Caco-2 (cell line): ENCODE data around the gene PLEKHA8. TPM values are rescaled to one million over a fixed set of nuclear protein-coding genes. Genes with fewer than 3 reads are reported as not detected.

ENCODE experiments used
- BruUV-seq: library from RNA; stranded (reverse); fragments of 400-500 nt; replicated peaks from 2 replicates; lab custom pipeline; 2021; lab: Mats Ljungman, UMichigan
- CTCF ChIA-PET: fragments of 300-600 bp; sonication (Branson Sonifier 250); formaldehyde crosslinking; loops from one replicate; lab custom pipeline; 2022; ENCODE audit warnings: antibody characterized with exemption; lab: Charles Lee
- POLR2A ChIA-PET: fragments of 300-600 bp; sonication (Branson Sonifier 250); formaldehyde crosslinking; loops from one replicate; lab custom pipeline; 2022; ENCODE audit warnings: antibody characterized with exemption; lab: Charles Lee
- DNase-seq, 2 experiments: peaks; one replicate each; pipeline versions ENCODE4 v3.0.0 to v3.0.0-alpha.2; 2020 to 2022
- H3K27me3 ChIP-seq: replicated peaks from 2 replicates; pipeline ENCODE4 v1.6.0; 2011; ENCODE audit warnings: low read length; ENCODE audit not compliant: control insufficient read depth, insufficient read depth
- H3K36me3 ChIP-seq: 2 replicates; pipeline ENCODE4 v1.5.1; 2011; ENCODE audit warnings: low read length; ENCODE audit not compliant: control insufficient read depth, insufficient read depth
- H3K4me1 ChIP-seq: fragments of 250-450 bp; sonication (Bioruptor Pico); 2 replicates; pipeline ENCODE4 v1.5.1; 2020; ENCODE audit warnings: mild to moderate bottlenecking
- H3K4me3 ChIP-seq: 2 replicates; pipeline ENCODE4 v1.5.1; 2011; ENCODE audit warnings: low read depth, mild to moderate bottlenecking, control low read depth, low read length
- H3K9me3 ChIP-seq: fragments of 250-450 bp; sonication (Bioruptor Pico); 2 replicates; pipeline ENCODE4 v1.5.1; 2020; ENCODE audit warnings: mild to moderate bottlenecking, moderate library complexity
- H3K27ac Mint-ChIP-seq: one replicate; pipeline ENCODE4 v1.8.0; 2022; ENCODE audit warnings: mixed read lengths; ENCODE audit not compliant: unreplicated experiment
- H3K27me3 Mint-ChIP-seq: one replicate; pipeline ENCODE4 v1.8.0; 2022; ENCODE audit warnings: mixed read lengths; ENCODE audit not compliant: insufficient read depth, unreplicated experiment
- H3K36me3 Mint-ChIP-seq: one replicate; pipeline ENCODE4 v1.8.0; 2022; ENCODE audit warnings: mild to moderate bottlenecking, mixed read lengths; ENCODE audit not compliant: insufficient read depth, unreplicated experiment
- H3K4me1 Mint-ChIP-seq: one replicate; pipeline ENCODE4 v1.8.0; 2022; ENCODE audit warnings: low read depth, mixed read lengths; ENCODE audit not compliant: unreplicated experiment
- H3K4me3 Mint-ChIP-seq: one replicate; pipeline ENCODE4 v1.8.0; 2022; ENCODE audit warnings: mild to moderate bottlenecking, moderate library complexity, mixed read lengths; ENCODE audit not compliant: unreplicated experiment
- H3K9me3 Mint-ChIP-seq: one replicate; pipeline ENCODE4 v1.8.0; 2022; ENCODE audit warnings: mixed read lengths; ENCODE audit not compliant: unreplicated experiment
- intact Hi-C: fragments of 100-400 bp; cut with micrococcal nuclease; formaldehyde crosslinking; loops from one replicate; pipeline ENCODE4 v1.10.0; 2022; ENCODE audit not compliant: unreplicated experiment
- total RNA-seq: library from RNA; stranded (reverse); gene quantifications from 2 replicates; pipeline ENCODE4 v1.2.3, GENCODE V29; 2022
- TF ChIP-seq, protein P1 (sequence below), 2 experiments: fragments of 200-600 bp in 1 of 2; IDR thresholded peaks; 1 replicate in 1 of 2; 2 replicates in 1 of 2; pipeline versions ENCODE4 v1.5.1 to v1.8.0; 2011 to 2022; ENCODE audit warnings: antibody characterized with exemption in 1 of 2, control low read depth in 1 of 2, inconsistent platforms in 1 of 2, low read depth in 1 of 2, low read length in 1 of 2, mild to moderate bottlenecking in 1 of 2, moderate library complexity in 1 of 2; ENCODE audit not compliant: insufficient read depth in 1 of 2, severe bottlenecking in 1 of 2, unreplicated experiment in 1 of 2

PLEKHA8 gene
- total RNA-seq, 1 experiment from 2014 or later, result 32.5 TPM

DNA sequence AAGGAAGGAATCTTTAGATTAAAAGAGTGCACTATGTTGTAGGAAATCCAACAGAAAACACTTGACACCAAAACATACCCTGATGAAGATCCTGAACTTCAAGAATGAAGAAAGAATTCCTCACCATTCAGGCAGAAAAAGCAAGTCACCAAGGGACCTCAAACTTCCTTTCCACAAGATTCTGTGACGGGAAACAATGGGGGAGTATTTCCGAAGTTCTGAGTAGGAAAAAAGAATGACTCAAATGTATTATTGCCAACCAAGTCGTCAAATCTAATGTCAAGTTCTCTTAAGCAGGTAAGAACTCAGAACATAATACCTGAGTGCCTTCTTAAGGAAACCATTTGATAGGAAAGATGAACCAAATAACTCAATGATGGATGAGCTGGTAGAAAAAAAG, 61.9 kb downstream of the PLEKHA8 start:
- ChIA-PET CTCF (no interaction called here), POLR2A (no interaction called here)
- Mint-ChIP-seq H3K36me3 (no peaks in the 10 kb centered on the region), H3K27me3 (no peaks in the 10 kb centered on the region), H3K9me3 (no peaks in the 10 kb centered on the region), H3K4me1 (no peaks in the 10 kb centered on the region), H3K27ac (no peak overlapping the region), H3K4me3 (no peak overlapping the region)
- BruUV-seq, result no TSS peak
- DNase-seq, result no peak
- TF ChIP-seq, protein P1, sequence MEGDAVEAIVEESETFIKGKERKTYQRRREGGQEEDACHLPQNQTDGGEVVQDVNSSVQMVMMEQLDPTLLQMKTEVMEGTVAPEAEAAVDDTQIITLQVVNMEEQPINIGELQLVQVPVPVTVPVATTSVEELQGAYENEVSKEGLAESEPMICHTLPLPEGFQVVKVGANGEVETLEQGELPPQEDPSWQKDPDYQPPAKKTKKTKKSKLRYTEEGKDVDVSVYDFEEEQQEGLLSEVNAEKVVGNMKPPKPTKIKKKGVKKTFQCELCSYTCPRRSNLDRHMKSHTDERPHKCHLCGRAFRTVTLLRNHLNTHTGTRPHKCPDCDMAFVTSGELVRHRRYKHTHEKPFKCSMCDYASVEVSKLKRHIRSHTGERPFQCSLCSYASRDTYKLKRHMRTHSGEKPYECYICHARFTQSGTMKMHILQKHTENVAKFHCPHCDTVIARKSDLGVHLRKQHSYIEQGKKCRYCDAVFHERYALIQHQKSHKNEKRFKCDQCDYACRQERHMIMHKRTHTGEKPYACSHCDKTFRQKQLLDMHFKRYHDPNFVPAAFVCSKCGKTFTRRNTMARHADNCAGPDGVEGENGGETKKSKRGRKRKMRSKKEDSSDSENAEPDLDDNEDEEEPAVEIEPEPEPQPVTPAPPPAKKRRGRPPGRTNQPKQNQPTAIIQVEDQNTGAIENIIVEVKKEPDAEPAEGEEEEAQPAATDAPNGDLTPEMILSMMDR (IDR thresholded peaks at IDR 0.05; ENCODE audit: insufficient read depth in 1 of 2, low read depth in 1 of 2, low read length in 1 of 2, severe bottlenecking in 1 of 2, unreplicated experiment in 1 of 2), result no peak
- Histone ChIP-seq H3K27me3 (no peaks in the 10 kb centered on the region), H3K4me3 (no peak overlapping the region), H3K36me3 (no peaks in the 10 kb centered on the region), H3K9me3 (no peaks in the 10 kb centered on the region), H3K4me1 (no peaks in the 10 kb centered on the region)
- intact Hi-C loops, result no loop called here

- no peak overlapping the region for H3K4me3 ChIP-seq
- no TSS peak for BruUV-seq
- H3K4me1 ChIP-seq, result no peaks in the 10 kb centered on the region
- H3K9me3 ChIP-seq, result no peaks in the 10 kb centered on the region
- POLR2A ChIA-PET, result no interaction called here
- Mint-ChIP-seq H3K4me1 (no peaks in the 10 kb centered on the region), H3K9me3 (no peaks in the 10 kb centered on the region), H3K36me3 (no peaks in the 10 kb centered on the region), H3K27me3 (no peaks in the 10 kb centered on the region), H3K4me3 (no peak overlapping the region), H3K27ac (no peak overlapping the region)
- intact Hi-C loops, result no loop called here
- DNase-seq, result no peak
- TF ChIP-seq, protein P1 (IDR thresholded peaks at IDR 0.05; ENCODE audit: insufficient read depth in 1 of 2, low read depth in 1 of 2, low read length in 1 of 2, severe bottlenecking in 1 of 2, unreplicated experiment in 1 of 2), result no peak
- H3K36me3 ChIP-seq, result no peaks in the 10 kb centered on the region
- CTCF ChIA-PET, result no interaction called here
- no peaks in the 10 kb centered on the region for H3K27me3 ChIP-seq
Observed at GRCh38 chr7:30091491-30091912, 63.3 kb downstream of the PLEKHA8 start.

- Histone ChIP-seq H3K27me3 (no peaks in the 10 kb centered on the region), H3K36me3 (no peaks in the 10 kb centered on the region), H3K4me1 (no peaks in the 10 kb centered on the region), H3K4me3 (no peak overlapping the region), H3K9me3 (no peaks in the 10 kb centered on the region)
- CTCF ChIA-PET, result no interaction called here
- TF ChIP-seq, protein P1 (IDR thresholded peaks at IDR 0.05; ENCODE audit: insufficient read depth in 1 of 2, low read depth in 1 of 2, low read length in 1 of 2, severe bottlenecking in 1 of 2, unreplicated experiment in 1 of 2), result no peak
- H3K9me3 Mint-ChIP-seq, result peaks cover 4% of the 10 kb centered on the region
- DNase-seq, result no peak
- peaks cover 3% of the 10 kb centered on the region for H3K36me3 Mint-ChIP-seq
- H3K27ac Mint-ChIP-seq, result no peak overlapping the region
- BruUV-seq, result no TSS peak
- intact Hi-C loops, result no loop called here
- H3K4me1 Mint-ChIP-seq, result no peaks in the 10 kb centered on the region
- POLR2A ChIA-PET, result no interaction called here
- no peak overlapping the region for H3K4me3 Mint-ChIP-seq
- no peaks in the 10 kb centered on the region for H3K27me3 Mint-ChIP-seq
Observed at GRCh38 chr7:30091987-30092386, 63.8 kb downstream of the PLEKHA8 start.
